Measurements from ENCODE around the gene CD226. TPM values are rescaled to one million over a fixed set of nuclear protein-coding genes. Genes with fewer than 3 reads are reported as not detected.

The CD226 gene
- total and polyA plus RNA-seq, 2 experiments from 2014 or later, result 0.05 to 2.1 TPM

- no peaks in the 10 kb centered on the region; the same call in 1 of the 2 replicates for H3K36me3 ChIP-seq (ENCODE audit: low read depth)
- no peak overlapping the region for H3K4me2 ChIP-seq (ENCODE audit: unreplicated experiment)
- no peak for DNase-seq
- in situ Hi-C loops (cut with MboI), result no loop called here
- no peaks in the 10 kb centered on the region for H3K9me2 ChIP-seq (ENCODE audit: insufficient read depth)
- no peaks in the 10 kb centered on the region for H3K79me2 ChIP-seq (ENCODE audit: insufficient read depth)
- H3K27ac ChIP-seq, result no peak overlapping the region
- no peak overlapping the region for H2AFZ ChIP-seq
- no peaks in the 10 kb centered on the region for H3F3A ChIP-seq (ENCODE audit: insufficient read depth)
- H3K4me1 ChIP-seq (ENCODE audit: insufficient read depth), result no peaks in the 10 kb centered on the region
- H3K4me3 ChIP-seq, result no peak overlapping the region
- H3K27me3 ChIP-seq (replicated peaks; ENCODE audit: insufficient read depth), result no peaks in the 10 kb centered on the region
- TF ChIP-seq EZH2 (IDR thresholded peaks at IDR 0.05; ENCODE audit: insufficient read depth, poor library complexity, severe bottlenecking) (no peak), EZH2phosphoT487 (IDR thresholded peaks at IDR 0.05; ENCODE audit: insufficient read depth, low read depth) (no peak)
- WGBS, 2 experiments (ENCODE audit: low coverage in 1 of 2, low lambda C conversion rate in 2 of 2, missing lambda C conversion rate in 2 of 2), result 90 to 92% methylated on average over 5 of the region's 5 CpGs
- no peaks in the 10 kb centered on the region for H3K9me3 ChIP-seq (ENCODE audit: low read depth)
- H3K9ac ChIP-seq, result no peak overlapping the region
- H4K20me1 ChIP-seq (ENCODE audit: insufficient read depth), result no peaks in the 10 kb centered on the region
These were observed 10.7 kb upstream of the CD226 start for GRCh38 chr18:69958422-69958821.

- Histone ChIP-seq H3K9ac (no peak overlapping the region), H3F3A (ENCODE audit: insufficient read depth) (no peaks in the 10 kb centered on the region), H3K36me3 (ENCODE audit: low read depth) (no peaks in the 10 kb centered on the region; the same call in 1 of the 2 replicates), H3K4me3 (no peak overlapping the region), H3K79me2 (ENCODE audit: insufficient read depth) (no peaks in the 10 kb centered on the region), H3K9me2 (ENCODE audit: insufficient read depth) (no peaks in the 10 kb centered on the region), H3K4me1 (ENCODE audit: insufficient read depth) (no peaks in the 10 kb centered on the region), H4K20me1 (ENCODE audit: insufficient read depth) (no peaks in the 10 kb centered on the region), H3K27me3 (replicated peaks; ENCODE audit: insufficient read depth) (no peaks in the 10 kb centered on the region), H2AFZ (no peak overlapping the region), H3K27ac (no peak overlapping the region), H3K4me2 (ENCODE audit: unreplicated experiment) (no peak overlapping the region), H3K9me3 (ENCODE audit: low read depth) (no peaks in the 10 kb centered on the region)
- no peak for TF ChIP-seq EZH2phosphoT487 (IDR thresholded peaks at IDR 0.05; ENCODE audit: insufficient read depth, low read depth)
- no peak for TF ChIP-seq EZH2 (IDR thresholded peaks at IDR 0.05; ENCODE audit: insufficient read depth, poor library complexity, severe bottlenecking)
- 95 to 98% methylated on average over 3 of the region's 3 CpGs for WGBS, 2 experiments (ENCODE audit: low coverage in 1 of 2, low lambda C conversion rate in 2 of 2, missing lambda C conversion rate in 2 of 2)
- in situ Hi-C loops (cut with MboI), result no loop called here
- no peak for DNase-seq
These were observed 10.1 kb upstream of the CD226 start for GRCh38 chr18:69957747-69958146.

DNA sequence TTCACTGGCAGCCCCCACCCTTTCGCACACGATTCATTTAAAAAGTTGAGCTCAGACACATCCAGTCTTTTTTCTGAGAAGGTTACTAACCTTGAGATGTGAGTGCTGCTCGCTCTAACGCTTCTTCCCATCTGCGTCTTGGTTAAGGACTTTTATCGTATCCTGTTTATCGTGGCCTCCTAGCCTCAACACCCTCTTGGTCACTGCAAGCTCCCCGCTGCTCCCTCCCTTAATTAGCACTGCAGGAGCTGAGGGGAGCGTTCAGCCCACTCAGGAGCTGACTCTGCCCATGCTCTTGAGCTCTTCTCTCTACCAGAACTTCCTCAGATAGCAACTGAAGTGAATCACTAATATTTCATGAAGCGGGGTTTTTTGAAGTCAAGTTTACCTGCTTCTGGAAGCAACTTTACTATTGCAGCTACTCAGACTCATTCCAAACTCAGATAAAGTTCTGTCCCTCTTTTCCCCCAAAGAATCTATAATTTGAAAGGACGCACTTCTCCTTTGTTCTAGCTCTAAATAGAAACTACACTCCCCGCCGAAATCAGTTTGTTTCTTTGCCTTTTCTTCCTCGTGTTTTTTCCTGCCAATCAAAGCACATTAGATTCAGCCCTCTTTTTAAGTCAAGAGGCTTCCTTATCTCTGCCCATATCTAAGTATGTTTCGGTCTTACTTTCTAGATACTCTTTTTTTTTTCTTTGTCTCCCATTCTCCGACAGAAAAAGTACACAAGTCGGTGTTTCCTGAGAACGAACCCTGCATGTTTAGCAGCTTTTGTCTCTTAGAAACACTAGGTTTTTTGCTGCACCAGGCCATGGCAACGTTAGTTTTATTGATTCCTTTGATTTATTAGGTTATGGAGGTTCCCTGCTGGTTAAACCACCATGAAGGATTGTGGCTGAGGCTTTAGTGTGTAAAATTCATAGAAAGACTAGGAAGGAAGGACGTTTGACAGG, 9.3 kb upstream of the CD226 start:
- Histone ChIP-seq H3K4me3 (no peak overlapping the region), H4K20me1 (ENCODE audit: insufficient read depth) (no peaks in the 10 kb centered on the region), H3F3A (ENCODE audit: insufficient read depth) (no peaks in the 10 kb centered on the region), H3K27me3 (replicated peaks; ENCODE audit: insufficient read depth) (no peaks in the 10 kb centered on the region), H3K79me2 (ENCODE audit: insufficient read depth) (no peaks in the 10 kb centered on the region), H3K9me3 (ENCODE audit: low read depth) (no peaks in the 10 kb centered on the region), H3K4me1 (ENCODE audit: insufficient read depth) (no peaks in the 10 kb centered on the region), H3K9ac (no peak overlapping the region), H3K36me3 (ENCODE audit: low read depth) (no peaks in the 10 kb centered on the region), H3K9me2 (ENCODE audit: insufficient read depth) (no peaks in the 10 kb centered on the region), H2AFZ (no peak overlapping the region), H3K4me2 (ENCODE audit: unreplicated experiment) (no peak overlapping the region), H3K27ac (no peak overlapping the region)
- in situ Hi-C loops (cut with MboI), result no loop called here
- 51 to 62% methylated on average over 20 of the region's 20 CpGs for WGBS, 2 experiments (ENCODE audit: low coverage in 1 of 2, low lambda C conversion rate in 2 of 2, missing lambda C conversion rate in 2 of 2)
- TF ChIP-seq EZH2 (IDR thresholded peaks at IDR 0.05; ENCODE audit: insufficient read depth, poor library complexity, severe bottlenecking), result no peak
- TF ChIP-seq EZH2phosphoT487 (IDR thresholded peaks at IDR 0.05; ENCODE audit: insufficient read depth, low read depth), result no peak
- DNase-seq, result no peak

- in situ Hi-C loops (cut with MboI), result no loop called here
These were observed 8.4 kb upstream of the CD226 start for GRCh38 chr18:69956057-69956456.

More at GRCh38 chr18:69956057-69956456, 8.4 kb upstream of the CD226 start:
- DNase-seq, result no peak
- Histone ChIP-seq H3K27ac (no peak overlapping the region), H3K36me3 (ENCODE audit: low read depth) (no peaks in the 10 kb centered on the region), H3F3A (ENCODE audit: insufficient read depth) (no peaks in the 10 kb centered on the region), H3K27me3 (replicated peaks; ENCODE audit: insufficient read depth) (no peaks in the 10 kb centered on the region), H3K9ac (no peak overlapping the region), H3K9me3 (ENCODE audit: low read depth) (no peaks in the 10 kb centered on the region), H3K4me3 (no peak overlapping the region), H4K20me1 (ENCODE audit: insufficient read depth) (no peaks in the 10 kb centered on the region), H3K4me1 (ENCODE audit: insufficient read depth) (peaks cover 6% of the 10 kb centered on the region; the same call in 1 of the 2 replicates), H2AFZ (no peak overlapping the region), H3K4me2 (ENCODE audit: unreplicated experiment) (no peak overlapping the region), H3K9me2 (ENCODE audit: insufficient read depth) (no peaks in the 10 kb centered on the region), H3K79me2 (ENCODE audit: insufficient read depth) (no peaks in the 10 kb centered on the region)
- no peak for TF ChIP-seq EZH2 (IDR thresholded peaks at IDR 0.05; ENCODE audit: insufficient read depth, poor library complexity, severe bottlenecking)
- no peak for TF ChIP-seq EZH2phosphoT487 (IDR thresholded peaks at IDR 0.05; ENCODE audit: insufficient read depth, low read depth)
- 81 to 84% methylated on average over 5 of the region's 5 CpGs for WGBS, 2 experiments (ENCODE audit: low coverage in 1 of 2, low lambda C conversion rate in 2 of 2, missing lambda C conversion rate in 2 of 2)

All from GM23248 (cell line).